ENCODE measurements around the gene ADCYAP1R1. TPM values are rescaled to one million over a fixed set of nuclear protein-coding genes. Genes with fewer than 3 reads are reported as not detected.
"Not testable (repeated sequence)": the region's sequence is repeated elsewhere in the genome, so short reads cannot be mapped to it uniquely, and the experiment has no call there.

The ADCYAP1R1 gene
- polyA plus RNA-seq, 1 experiment, result not detected

DNA sequence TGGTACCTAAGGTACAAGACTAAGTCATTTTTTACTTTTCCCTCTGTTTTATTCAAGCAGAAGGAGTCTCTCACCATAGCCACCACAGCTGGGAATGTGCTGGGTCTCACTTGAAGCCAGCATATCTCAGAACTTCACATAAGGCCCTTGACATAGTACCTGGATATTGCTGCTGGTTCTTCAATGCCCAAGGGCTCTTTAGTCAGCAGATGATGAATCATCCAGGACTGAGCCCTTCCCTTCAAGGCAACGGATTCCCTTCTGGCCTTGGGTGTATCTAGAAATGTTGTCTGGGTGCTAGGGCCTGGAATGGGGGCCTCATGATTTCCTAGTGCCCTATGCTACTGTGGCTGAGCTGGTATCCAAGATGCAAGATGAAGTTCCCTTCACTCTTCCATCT lies 93.9 kb downstream of the ADCYAP1R1 start:
- ChIA-PET POLR2A (no interaction called here), CTCF (interaction anchor here (2.9 kb wide), 1 partner anchor 11 kb away, joined by 15 read pairs; no protein-coding TSS in a partner anchor)
- no peak overlapping the region for H3K4me3 ChIP-seq (ENCODE audit: low read depth, low read length)
- no peak for DNase-seq (ENCODE audit: low read depth, low spot score)
- H3K27ac ChIP-seq (ENCODE audit: low read depth, low read length), result no peak overlapping the region
- TF ChIP-seq, protein P1, sequence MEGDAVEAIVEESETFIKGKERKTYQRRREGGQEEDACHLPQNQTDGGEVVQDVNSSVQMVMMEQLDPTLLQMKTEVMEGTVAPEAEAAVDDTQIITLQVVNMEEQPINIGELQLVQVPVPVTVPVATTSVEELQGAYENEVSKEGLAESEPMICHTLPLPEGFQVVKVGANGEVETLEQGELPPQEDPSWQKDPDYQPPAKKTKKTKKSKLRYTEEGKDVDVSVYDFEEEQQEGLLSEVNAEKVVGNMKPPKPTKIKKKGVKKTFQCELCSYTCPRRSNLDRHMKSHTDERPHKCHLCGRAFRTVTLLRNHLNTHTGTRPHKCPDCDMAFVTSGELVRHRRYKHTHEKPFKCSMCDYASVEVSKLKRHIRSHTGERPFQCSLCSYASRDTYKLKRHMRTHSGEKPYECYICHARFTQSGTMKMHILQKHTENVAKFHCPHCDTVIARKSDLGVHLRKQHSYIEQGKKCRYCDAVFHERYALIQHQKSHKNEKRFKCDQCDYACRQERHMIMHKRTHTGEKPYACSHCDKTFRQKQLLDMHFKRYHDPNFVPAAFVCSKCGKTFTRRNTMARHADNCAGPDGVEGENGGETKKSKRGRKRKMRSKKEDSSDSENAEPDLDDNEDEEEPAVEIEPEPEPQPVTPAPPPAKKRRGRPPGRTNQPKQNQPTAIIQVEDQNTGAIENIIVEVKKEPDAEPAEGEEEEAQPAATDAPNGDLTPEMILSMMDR (IDR thresholded peaks at IDR 0.05; ENCODE audit: low read depth, low read length), result no peak
- no peaks in the 10 kb centered on the region for H3K9me3 ChIP-seq (ENCODE audit: control insufficient read depth, insufficient read depth, low read length)
- H3K27me3 ChIP-seq (ENCODE audit: control insufficient read depth, insufficient read depth, low read length), result no peaks in the 10 kb centered on the region

GRCh38 chr7:31146538-31146937 lies 94.4 kb downstream of the ADCYAP1R1 start:
- ChIA-PET CTCF (interaction anchor here (2.9 kb wide), 1 partner anchor 12 kb away, joined by 15 read pairs; no protein-coding TSS in a partner anchor), POLR2A (no interaction called here)
- TF ChIP-seq, protein P1 (IDR thresholded peaks at IDR 0.05; ENCODE audit: low read depth, low read length), result no peak

DNA sequence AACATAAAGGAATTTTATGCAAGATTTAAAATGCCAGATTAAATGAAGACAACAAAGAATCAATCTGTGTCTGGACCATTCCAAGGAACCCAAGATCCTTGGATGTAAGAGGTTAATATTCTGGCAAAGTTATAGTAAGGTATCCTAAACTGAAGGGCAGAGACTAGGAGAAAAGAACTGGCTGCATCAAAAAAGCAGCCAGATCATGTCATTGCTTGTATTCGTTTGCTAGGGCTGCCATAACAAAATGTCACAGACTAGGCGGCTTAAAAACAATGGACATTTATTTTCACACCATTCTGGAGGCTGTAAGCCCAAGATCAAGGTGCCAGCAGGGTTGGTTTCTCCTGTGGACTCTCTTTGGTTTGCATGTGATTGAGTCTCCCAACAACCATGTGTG lies 99.7 kb downstream of the ADCYAP1R1 start:
- TF ChIP-seq, protein P1 (IDR thresholded peaks at IDR 0.05; ENCODE audit: low read depth, low read length), result no peak
- POLR2A ChIA-PET, result no interaction called here
- H3K27ac ChIP-seq (ENCODE audit: low read depth, low read length), result no peak overlapping the region
- H3K27me3 ChIP-seq (ENCODE audit: control insufficient read depth, insufficient read depth, low read length), result no peaks in the 10 kb centered on the region
- no peaks in the 10 kb centered on the region for H3K9me3 ChIP-seq (ENCODE audit: control insufficient read depth, insufficient read depth, low read length)
- CTCF ChIA-PET, result no interaction called here
- H3K4me3 ChIP-seq (ENCODE audit: low read depth, low read length), result no peak overlapping the region
- DNase-seq (ENCODE audit: low read depth, low spot score), result no peak

More at GRCh38 chr7:31146538-31146937, 94.4 kb downstream of the ADCYAP1R1 start:
- Histone ChIP-seq H3K27me3 (ENCODE audit: control insufficient read depth, insufficient read depth, low read length) (no peaks in the 10 kb centered on the region), H3K9me3 (ENCODE audit: control insufficient read depth, insufficient read depth, low read length) (no peaks in the 10 kb centered on the region), H3K4me3 (ENCODE audit: low read depth, low read length) (no peak overlapping the region), H3K27ac (ENCODE audit: low read depth, low read length) (no peak overlapping the region)
- no peak for DNase-seq (ENCODE audit: low read depth, low spot score)

- DNase-seq (ENCODE audit: low read depth, low spot score); CTCF ChIA-PET: not testable (repeated sequence)
These were observed 101.2 kb downstream of the ADCYAP1R1 start for GRCh38 chr7:31153318-31153717.

GRCh38 chr7:31160941-31161340 lies 108.8 kb downstream of the ADCYAP1R1 start:
- Histone ChIP-seq H3K27me3 (ENCODE audit: control insufficient read depth, insufficient read depth, low read length) (no peaks in the 10 kb centered on the region), H3K4me3 (ENCODE audit: low read depth, low read length) (no peak overlapping the region), H3K27ac (ENCODE audit: low read depth, low read length) (no peak overlapping the region), H3K9me3 (ENCODE audit: control insufficient read depth, insufficient read depth, low read length) (no peaks in the 10 kb centered on the region)
- TF ChIP-seq, protein P1 (IDR thresholded peaks at IDR 0.05; ENCODE audit: low read depth, low read length), result no peak
- POLR2A ChIA-PET, result no interaction called here
- no peak for DNase-seq (ENCODE audit: low read depth, low spot score)
- CTCF ChIA-PET, result interaction anchor here (1.4 kb wide), 1 partner anchor 26 kb away, joined by 5 read pairs; no protein-coding TSS in a partner anchor

More at GRCh38 chr7:31153318-31153717, 101.2 kb downstream of the ADCYAP1R1 start:
- H3K9me3 ChIP-seq (ENCODE audit: control insufficient read depth, insufficient read depth, low read length); H3K27me3 ChIP-seq (ENCODE audit: control insufficient read depth, insufficient read depth, low read length); H3K4me3 ChIP-seq (ENCODE audit: low read depth, low read length); H3K27ac ChIP-seq (ENCODE audit: low read depth, low read length); POLR2A ChIA-PET: not testable (repeated sequence)

Small RNAs within 50 kb of the gene (small RNA-seq; reads per million reads assigned to genes)
- gene AC006466.1 (ENCODE audit: insufficient read length, low read depth), result not detected

Other genes starting within 250 kb of the ADCYAP1R1 start
- 0.32 and 0.36 TPM in 2 replicates for gene AQP1, start 140.5 kb upstream of the ADCYAP1R1 start, polyA plus RNA-seq (2011; rRNA removed)
- not detected in 2 replicates for gene GHRHR, start 88.4 kb upstream of the ADCYAP1R1 start, polyA plus RNA-seq (2011; rRNA removed)